Measurements from ENCODE around the gene FOSL1.
A peak's percentile ranks its signal among the peaks of the same experiment; 100 is the strongest.

The FOSL1 gene

GRCh38 chr11:65882120-65883057 is 17.8 kb downstream of the FOSL1 start:
- no peak for DNase-seq (ENCODE audit: low read depth in 2 of 2, low spot score in 1 of 2)

- no peak for DNase-seq (ENCODE audit: low read depth in 2 of 2, low spot score in 1 of 2)
Observed at GRCh38 chr11:65880844-65881421, 19.3 kb downstream of the FOSL1 start.

GRCh38 chr11:65880027-65880426 is 20.2 kb downstream of the FOSL1 start:
- no peak for DNase-seq (ENCODE audit: low read depth in 2 of 2, low spot score in 1 of 2)

- DNase-seq (ENCODE audit: low read depth in 2 of 2, low spot score in 1 of 2): no peak
Observed at GRCh38 chr11:65879617-65880016, 20.6 kb downstream of the FOSL1 start, which contains the start of gene CTSW. Gene CTSW (plus strand): TSS chr11:65879837. CDS start chr11:65879855, 18 bp downstream.

- peak; percentile 95 to 96 for DNase-seq (ENCODE audit: low read depth in 2 of 2, low spot score in 1 of 2)
Observed at GRCh38 chr11:65873318-65874156, 26.7 kb downstream of the FOSL1 start.

- no peak for DNase-seq (ENCODE audit: low read depth in 2 of 2, low spot score in 1 of 2)
Observed at GRCh38 chr11:65872586-65873317, 27.4 kb downstream of the FOSL1 start, which contains the start of gene EFEMP2. Gene EFEMP2 (minus strand): TSS chr11:65872800. CDS start chr11:65872354, 446 bp downstream.

GRCh38 chr11:65871811-65872548 is 28.2 kb downstream of the FOSL1 start:
- DNase-seq (ENCODE audit: low read depth in 2 of 2, low spot score in 1 of 2): no peak

GRCh38 chr11:65870706-65871681 is 29.2 kb downstream of the FOSL1 start:
- DNase-seq (ENCODE audit: low read depth in 2 of 2, low spot score in 1 of 2): no peak

GRCh38 chr11:65870307-65870658 is 29.9 kb downstream of the FOSL1 start:
- DNase-seq (ENCODE audit: low read depth in 2 of 2, low spot score in 1 of 2): no peak

- no peak for DNase-seq (ENCODE audit: low read depth in 2 of 2, low spot score in 1 of 2)
Observed at GRCh38 chr11:65869643-65870306, 30.4 kb downstream of the FOSL1 start.

GRCh38 chr11:65868907-65869306 is 31.3 kb downstream of the FOSL1 start:
- DNase-seq (ENCODE audit: low read depth in 2 of 2, low spot score in 1 of 2): no peak

- no peak for DNase-seq (ENCODE audit: low read depth in 2 of 2, low spot score in 1 of 2)
Observed at GRCh38 chr11:65868076-65868667, 32.0 kb downstream of the FOSL1 start.

GRCh38 chr11:65867284-65868071 is 32.7 kb downstream of the FOSL1 start:
- DNase-seq (ENCODE audit: low read depth in 2 of 2, low spot score in 1 of 2): no peak

- DNase-seq (ENCODE audit: low read depth in 2 of 2, low spot score in 1 of 2): no peak
Observed at GRCh38 chr11:65866509-65867283, 33.5 kb downstream of the FOSL1 start.

- no peak for DNase-seq (ENCODE audit: low read depth in 2 of 2, low spot score in 1 of 2)
Observed at GRCh38 chr11:65865550-65866172, 34.5 kb downstream of the FOSL1 start.
